Measurements from ENCODE around the gene OR4X1.

DNA sequence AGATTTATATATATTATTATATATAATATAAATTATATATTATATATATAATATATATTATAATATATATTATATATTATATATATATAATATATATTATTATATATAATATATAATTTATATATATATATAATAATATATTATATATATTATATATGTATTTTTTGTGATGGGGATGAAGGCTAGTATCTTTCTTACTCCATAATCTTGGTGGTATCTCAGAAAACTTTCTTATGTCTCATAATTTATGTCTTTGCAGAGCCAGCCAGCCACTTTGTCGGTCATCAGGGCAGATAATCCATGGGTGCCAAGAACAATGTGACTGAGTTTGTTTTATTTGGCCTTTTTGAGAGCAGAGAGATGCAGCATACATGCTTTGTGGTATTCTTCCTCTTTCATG lies 42.3 kb downstream of the OR4X1 start, which contains the start of gene OR4S1:
- TF ChIP-seq, protein P1, sequence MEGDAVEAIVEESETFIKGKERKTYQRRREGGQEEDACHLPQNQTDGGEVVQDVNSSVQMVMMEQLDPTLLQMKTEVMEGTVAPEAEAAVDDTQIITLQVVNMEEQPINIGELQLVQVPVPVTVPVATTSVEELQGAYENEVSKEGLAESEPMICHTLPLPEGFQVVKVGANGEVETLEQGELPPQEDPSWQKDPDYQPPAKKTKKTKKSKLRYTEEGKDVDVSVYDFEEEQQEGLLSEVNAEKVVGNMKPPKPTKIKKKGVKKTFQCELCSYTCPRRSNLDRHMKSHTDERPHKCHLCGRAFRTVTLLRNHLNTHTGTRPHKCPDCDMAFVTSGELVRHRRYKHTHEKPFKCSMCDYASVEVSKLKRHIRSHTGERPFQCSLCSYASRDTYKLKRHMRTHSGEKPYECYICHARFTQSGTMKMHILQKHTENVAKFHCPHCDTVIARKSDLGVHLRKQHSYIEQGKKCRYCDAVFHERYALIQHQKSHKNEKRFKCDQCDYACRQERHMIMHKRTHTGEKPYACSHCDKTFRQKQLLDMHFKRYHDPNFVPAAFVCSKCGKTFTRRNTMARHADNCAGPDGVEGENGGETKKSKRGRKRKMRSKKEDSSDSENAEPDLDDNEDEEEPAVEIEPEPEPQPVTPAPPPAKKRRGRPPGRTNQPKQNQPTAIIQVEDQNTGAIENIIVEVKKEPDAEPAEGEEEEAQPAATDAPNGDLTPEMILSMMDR (IDR thresholded peaks at IDR 0.05): no peak
- TF ChIP-seq POLR2A (IDR thresholded peaks at IDR 0.05) (no peak), POLR2AphosphoS5 (IDR thresholded peaks at IDR 0.05) (no peak)

Measured in sigmoid colon (tissue), 4 donors.